GDM1 (cell line): Measurements from ENCODE around the gene WNT9A.
"Not testable (repeated sequence)": the region's sequence is repeated elsewhere in the genome, so short reads cannot be mapped to it uniquely, and the experiment has no call there.

Experiments used
- DNase-seq: peaks from one replicate; lab custom pipeline; 2025; lab: John Stamatoyannopoulos, UW

The WNT9A gene, protein sequence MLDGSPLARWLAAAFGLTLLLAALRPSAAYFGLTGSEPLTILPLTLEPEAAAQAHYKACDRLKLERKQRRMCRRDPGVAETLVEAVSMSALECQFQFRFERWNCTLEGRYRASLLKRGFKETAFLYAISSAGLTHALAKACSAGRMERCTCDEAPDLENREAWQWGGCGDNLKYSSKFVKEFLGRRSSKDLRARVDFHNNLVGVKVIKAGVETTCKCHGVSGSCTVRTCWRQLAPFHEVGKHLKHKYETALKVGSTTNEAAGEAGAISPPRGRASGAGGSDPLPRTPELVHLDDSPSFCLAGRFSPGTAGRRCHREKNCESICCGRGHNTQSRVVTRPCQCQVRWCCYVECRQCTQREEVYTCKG

DNA sequence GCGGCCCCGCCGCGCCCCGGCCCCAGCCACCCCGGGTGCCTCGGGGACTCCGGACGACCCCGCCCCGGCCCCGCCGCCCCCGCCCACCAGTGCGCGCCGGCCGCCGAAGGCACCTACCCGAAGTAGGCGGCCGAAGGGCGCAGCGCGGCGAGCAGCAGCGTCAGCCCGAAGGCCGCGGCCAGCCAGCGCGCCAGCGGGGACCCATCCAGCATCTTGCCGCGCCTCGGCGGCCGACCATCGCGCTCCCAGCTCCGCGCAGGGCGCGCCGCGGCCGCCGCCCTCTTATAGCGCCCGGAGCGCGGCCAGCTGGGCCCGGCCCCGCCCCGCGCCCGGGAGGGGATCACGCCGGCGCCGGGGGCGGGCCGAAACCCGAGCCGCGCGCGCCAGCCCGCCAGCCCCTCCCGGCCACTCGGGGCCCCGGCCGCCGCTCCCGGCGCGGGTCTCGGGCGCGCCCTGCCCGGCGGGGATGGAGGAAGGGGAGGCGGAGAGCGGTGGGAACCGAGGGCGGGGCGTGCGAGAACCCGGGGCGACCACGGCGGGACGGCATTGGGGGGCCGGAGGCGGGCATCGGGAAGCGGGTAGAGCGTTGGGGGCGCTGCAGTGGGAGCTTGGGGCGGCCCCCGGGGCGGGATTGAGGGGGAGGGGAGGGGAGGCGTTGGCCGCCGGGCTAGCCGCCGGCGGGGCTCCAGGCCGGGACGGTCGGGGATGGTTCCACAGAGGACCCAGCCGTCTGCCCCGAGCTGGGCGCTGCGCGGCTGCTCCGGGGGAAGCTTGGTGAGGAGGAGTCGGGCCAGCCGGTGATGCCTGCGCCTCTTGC, at the start of gene WNT9A:
Gene WNT9A (minus strand): TSS at position 257 of the 817 bp plus-strand sequence. CDS start 45 bp downstream, at position 212.
- DNase-seq: no peak

- DNase-seq: no peak
These were observed 48.6 kb upstream of the WNT9A start for GRCh38 chr1:227996187-227996950.

- no peak for DNase-seq
These were observed 47.0 kb upstream of the WNT9A start for GRCh38 chr1:227994632-227995300.

GRCh38 chr1:227987181-227987580, 39.4 kb upstream of the WNT9A start:
- DNase-seq: no peak

- DNase-seq: not testable (repeated sequence)
These were observed 28.0 kb upstream of the WNT9A start for GRCh38 chr1:227975583-227976283.

- not testable (repeated sequence) for DNase-seq
These were observed 26.1 kb upstream of the WNT9A start for GRCh38 chr1:227973724-227974288.

- not testable (repeated sequence) for DNase-seq
These were observed 25.2 kb upstream of the WNT9A start for GRCh38 chr1:227972843-227973374.

DNA sequence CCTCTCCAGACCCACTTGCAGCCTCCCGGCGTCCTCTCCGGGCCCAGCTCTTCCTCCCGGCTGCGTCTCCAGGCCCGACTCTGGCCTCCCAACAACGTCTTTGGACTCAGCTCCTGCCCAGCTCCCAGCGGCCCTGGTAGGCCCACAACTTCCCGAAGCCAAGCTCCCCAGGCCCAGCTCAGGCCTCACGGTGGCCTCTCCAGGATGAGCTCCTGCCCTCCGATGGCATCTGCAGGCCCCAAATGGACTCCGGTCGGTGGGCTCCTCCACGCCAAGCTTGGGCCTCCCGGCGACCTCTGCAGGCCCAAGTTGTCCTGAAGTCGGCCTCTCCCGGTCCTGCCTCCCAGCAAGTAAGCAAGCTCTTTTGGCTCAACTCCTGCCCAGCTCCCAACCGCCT, 24.5 kb upstream of the WNT9A start:
- not testable (repeated sequence) for DNase-seq

DNA sequence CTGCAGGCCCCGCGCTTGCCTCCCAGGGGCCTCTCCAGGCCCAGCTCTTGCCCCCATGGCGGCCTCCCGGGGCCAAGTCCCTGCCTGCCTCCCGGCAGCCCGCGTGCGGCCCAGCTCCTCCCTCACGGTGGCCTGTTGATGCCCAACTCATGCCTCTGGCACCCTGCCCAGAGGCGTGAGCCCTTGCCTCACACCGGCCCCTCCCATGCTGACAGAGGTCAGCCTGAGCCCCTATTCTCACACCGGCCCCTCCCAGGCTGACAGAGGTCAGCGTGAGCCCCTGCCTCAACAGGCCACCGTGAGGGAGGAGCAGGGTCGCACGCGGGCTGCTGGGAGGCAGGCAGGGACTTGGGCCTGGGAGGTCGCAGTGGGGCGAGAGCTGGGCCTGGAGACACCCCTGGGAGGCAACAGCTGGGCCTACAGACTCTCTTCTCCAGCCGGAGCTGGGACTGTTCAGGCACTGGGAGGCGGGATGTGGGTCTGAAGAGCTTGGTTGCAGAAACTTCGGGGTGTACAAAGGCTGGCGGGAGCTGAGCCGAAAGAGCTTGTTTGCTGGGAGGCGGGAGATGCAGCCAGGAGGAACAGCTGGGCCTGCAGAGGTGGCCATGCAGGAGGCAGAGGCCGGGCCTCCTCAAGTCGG, 24.0 kb upstream of the WNT9A start:
- not testable (repeated sequence) for DNase-seq

DNA sequence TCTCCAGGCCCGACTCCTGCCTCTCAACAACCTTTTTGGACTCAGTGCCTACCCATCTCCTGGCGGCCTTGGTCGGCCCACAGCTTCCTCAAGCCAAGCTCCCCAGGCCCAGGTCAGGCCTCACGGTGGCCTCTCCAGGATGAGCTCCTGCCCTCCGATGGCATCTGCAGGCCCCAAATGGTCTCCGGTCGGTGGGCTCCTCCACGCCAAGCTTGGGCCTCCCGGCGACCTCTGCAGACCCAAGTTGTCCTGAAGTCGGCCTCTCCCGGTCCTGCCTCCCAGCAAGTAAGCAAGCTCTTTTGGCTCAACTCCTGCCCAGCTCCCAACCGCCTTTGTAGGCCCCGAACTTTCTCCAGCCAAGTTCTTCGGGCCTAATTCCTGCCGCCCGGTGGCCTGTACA, 23.5 kb upstream of the WNT9A start:
- DNase-seq: not testable (repeated sequence)

DNA sequence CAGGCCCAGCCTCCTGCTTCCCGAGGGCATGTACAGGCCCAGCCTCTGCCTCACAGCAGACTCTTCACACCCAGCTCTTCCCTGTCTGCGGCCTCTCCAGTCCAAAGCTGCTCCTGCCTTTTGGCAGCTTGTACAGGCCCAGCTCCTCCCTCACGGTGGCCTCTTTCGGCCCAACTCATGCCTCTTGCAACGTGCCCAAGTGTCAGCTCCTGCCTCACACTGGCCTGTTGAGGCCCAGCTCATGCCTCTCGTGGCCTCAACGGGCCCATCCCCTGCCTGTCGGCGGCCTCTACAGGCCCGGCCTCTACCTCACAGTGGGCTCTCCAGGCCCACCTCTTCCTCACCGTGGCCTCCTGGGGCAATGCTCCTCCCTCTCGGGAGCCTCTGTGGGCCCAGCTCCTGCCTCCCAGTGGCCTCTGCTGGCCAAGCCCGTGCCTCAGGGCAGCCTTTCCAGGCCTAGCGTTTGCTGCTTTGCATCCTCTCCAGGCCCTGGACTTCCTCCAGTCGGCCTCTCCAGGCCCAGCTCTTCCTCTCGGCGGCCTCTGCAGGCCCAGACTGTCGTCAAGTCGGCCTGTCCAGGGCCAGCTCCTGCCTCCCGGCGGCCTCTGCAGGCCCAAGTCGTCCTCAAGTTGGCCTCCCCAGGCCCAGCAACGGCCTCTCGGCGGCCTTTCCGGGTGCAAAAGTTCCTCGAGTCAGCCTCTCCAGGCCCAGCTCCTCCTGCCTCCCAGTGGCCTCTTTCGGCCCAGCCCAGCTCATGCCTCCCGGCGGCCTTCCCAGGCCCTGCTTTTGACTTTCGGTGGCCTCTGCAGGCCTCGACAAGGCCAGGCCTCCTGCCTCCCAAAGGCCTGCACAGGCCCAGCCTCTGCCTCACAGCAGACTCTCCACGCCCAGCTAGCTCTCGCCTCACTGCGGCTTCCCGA, 22.6 kb upstream of the WNT9A start:
- not testable (repeated sequence) for DNase-seq

DNA sequence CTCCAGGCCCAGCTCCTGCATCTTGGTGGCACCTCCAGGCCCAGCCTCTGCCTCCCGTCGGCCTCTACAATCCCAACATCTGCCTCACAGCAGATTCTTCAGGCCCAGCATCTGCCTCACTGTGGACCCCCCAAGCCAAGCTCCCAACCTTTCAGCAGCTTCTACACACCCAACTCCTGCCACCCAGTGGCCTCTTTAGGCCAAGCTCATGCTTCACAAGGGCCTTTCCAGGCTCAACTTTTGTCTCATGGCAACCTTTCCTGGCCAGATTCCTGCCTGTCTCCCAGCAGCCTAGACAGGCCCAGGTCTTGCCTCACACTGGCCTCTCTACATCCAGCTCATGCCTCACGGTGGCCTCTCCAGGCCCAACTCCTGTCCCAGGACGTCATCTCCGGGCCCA, 20.1 kb upstream of the WNT9A start:
- not testable (repeated sequence) for DNase-seq

GRCh38 chr1:227966733-227967132, 19.0 kb upstream of the WNT9A start:
- not testable (repeated sequence) for DNase-seq

- peak; percentile 44 for DNase-seq
These were observed 14.1 kb upstream of the WNT9A start for GRCh38 chr1:227961651-227962466.

- no peak for DNase-seq
These were observed 11.7 kb upstream of the WNT9A start for GRCh38 chr1:227959325-227959860.

DNA sequence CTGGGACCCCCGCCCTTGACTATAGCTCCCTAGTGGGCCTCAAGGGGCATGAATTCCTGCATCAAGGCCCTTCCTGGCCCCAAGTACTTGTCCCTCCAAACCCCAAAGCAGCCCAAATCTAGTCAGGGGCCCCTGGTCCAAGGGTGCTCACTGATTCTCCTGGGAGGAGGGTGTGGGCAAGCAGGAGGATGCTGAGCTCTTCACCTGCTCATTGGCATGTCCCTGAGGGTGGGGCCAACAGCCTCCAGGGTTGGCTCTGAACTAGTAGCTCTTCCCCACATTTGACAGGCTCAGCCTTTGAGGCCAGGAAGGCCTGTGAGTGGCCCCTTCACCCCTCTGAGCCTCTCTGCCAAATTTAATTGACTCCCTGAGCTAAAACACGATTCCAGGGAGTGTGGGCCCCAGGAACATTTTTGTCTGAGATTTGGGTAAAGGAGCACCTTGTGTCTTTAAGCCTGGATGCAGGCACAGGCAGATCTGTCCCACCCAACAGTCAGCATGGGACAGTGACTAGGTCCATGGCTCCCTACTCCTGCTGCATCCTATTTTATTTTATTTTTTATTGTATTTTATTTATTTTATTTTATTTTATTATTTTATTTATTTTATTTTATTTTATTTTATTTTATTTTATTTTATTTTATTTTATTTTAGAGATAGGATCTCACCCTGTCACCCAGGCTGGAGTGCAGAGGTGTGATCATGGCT, 11.0 kb upstream of the WNT9A start:
- no peak for DNase-seq

DNA sequence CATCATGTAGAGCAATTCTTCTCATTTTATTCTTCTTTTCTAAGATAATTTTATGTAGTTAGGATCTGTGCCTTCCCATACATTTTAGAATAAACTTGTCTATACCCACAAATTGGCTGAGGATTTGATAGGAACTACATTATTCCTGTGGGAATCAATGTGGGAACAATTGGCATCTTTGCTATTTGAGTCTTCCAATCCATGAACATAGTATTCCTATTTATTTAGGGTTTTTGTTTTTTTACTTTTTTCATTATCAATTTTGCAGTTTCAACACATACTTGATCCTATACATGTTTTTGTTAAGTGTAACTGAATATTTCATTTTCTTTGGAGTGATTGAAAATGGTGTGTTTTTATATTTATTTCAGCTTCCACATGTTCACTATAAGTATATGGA, 8.1 kb upstream of the WNT9A start:
- DNase-seq: no peak
